Ishikawa (cell line): ENCODE measurements around the gene ZNHIT1.

Experiments used
- CEBPB ChIP-seq: IDR thresholded peaks from 2 replicates; pipeline ENCODE4 v1.6.1; 2012
- EGR1 ChIP-seq: IDR thresholded peaks from 2 replicates; pipeline ENCODE4 v1.6.1; 2012
- EP300 ChIP-seq: IDR thresholded peaks from 2 replicates; pipeline ENCODE4 v1.6.1; 2012; ENCODE audit warnings: borderline replicate concordance
- MAX ChIP-seq: IDR thresholded peaks from 2 replicates; pipeline ENCODE4 v1.6.1; 2012
- NFIC ChIP-seq: IDR thresholded peaks from 2 replicates; pipeline ENCODE4 v1.6.1; 2012
- RAD21 ChIP-seq: IDR thresholded peaks from 2 replicates; pipeline ENCODE4 v1.6.1; 2012; ENCODE audit warnings: low read depth
- REST ChIP-seq: IDR thresholded peaks from 2 replicates; pipeline ENCODE4 v1.6.1; 2012; ENCODE audit warnings: low read depth, mild to moderate bottlenecking
- TAF1 ChIP-seq: IDR thresholded peaks from 2 replicates; pipeline ENCODE4 v1.6.1; 2012; ENCODE audit warnings: low read depth, mild to moderate bottlenecking
- TEAD4 ChIP-seq: IDR thresholded peaks from 2 replicates; pipeline ENCODE4 v1.6.1; 2012
- YY1 ChIP-seq: IDR thresholded peaks from 2 replicates; pipeline ENCODE4 v1.6.1; 2012; ENCODE audit warnings: low read depth
- TF ChIP-seq, protein P1 (sequence below): IDR thresholded peaks from 2 replicates; pipeline ENCODE4 v1.6.1; 2012

DNA sequence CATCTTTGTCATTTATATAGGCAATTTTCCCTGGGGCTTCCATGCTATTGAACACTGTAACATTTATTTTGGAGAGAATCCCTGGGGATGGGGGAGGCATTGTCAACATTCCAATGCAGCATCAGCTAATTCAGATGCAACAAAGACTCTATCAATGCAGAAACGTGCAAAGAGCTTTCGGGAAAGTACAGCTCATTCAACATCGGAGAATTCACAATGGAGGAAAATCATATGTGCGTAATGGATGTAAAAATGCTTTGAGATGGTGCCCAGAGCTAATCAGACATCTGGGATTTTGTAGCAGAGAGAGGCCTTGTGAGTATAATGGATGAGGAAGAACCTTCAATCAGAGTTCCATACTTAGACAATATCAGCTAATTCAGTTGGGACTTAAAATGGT lies 55.2 kb downstream of the ZNHIT1 start:
- TF ChIP-seq NFIC (no peak), EGR1 (no peak), RAD21 (no peak), YY1 (no peak), MAX (no peak), TAF1 (no peak), EP300 (no peak), CEBPB (no peak), REST (no peak), TEAD4 (no peak)
- TF ChIP-seq, protein P1, sequence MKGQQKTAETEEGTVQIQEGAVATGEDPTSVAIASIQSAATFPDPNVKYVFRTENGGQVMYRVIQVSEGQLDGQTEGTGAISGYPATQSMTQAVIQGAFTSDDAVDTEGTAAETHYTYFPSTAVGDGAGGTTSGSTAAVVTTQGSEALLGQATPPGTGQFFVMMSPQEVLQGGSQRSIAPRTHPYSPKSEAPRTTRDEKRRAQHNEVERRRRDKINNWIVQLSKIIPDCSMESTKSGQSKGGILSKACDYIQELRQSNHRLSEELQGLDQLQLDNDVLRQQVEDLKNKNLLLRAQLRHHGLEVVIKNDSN: no peak
